Suprapubic skin (tissue), 4 donors: Measurements from ENCODE around the gene CHRNA5.

Experiments used
- CTCF ChIP-seq, 2 donors: fragments of 200-600 bp in 1 of 2; fragments of 450-650 bp in 1 of 2; sonication (generic) in 1 of 2; IDR thresholded peaks; one replicate each; pipeline ENCODE4 v1.5.1; 2016 to 2019; ENCODE audit warnings: antibody characterized with exemption in 2 of 2, mild to moderate bottlenecking in 1 of 2, moderate library complexity in 1 of 2
- EP300 ChIP-seq: sonication (generic); formaldehyde crosslinking; IDR thresholded peaks from one replicate; pipeline ENCODE4 v1.6.1; 2017; ENCODE audit warnings: antibody characterized with exemption
- POLR2AphosphoS5 ChIP-seq, 3 donors: sonication (generic); formaldehyde crosslinking; IDR thresholded peaks; one replicate each; pipeline ENCODE4 v1.6.1; 2017; ENCODE audit warnings: antibody characterized with exemption in 3 of 3

GRCh38 chr15:78618064-78618463 lies 52.7 kb downstream of the CHRNA5 start:
- TF ChIP-seq CTCF (IDR thresholded peaks at IDR 0.05) (no peak), EP300 (no peak), POLR2AphosphoS5 (IDR thresholded peaks at IDR 0.05) (no peak)
